H1 (cell line): Measurements from ENCODE around the gene EGR4. TPM values are rescaled to one million over a fixed set of nuclear protein-coding genes. Genes with fewer than 3 reads are reported as not detected.

ENCODE experiments used
- TBP ChIP-seq: IDR thresholded peaks from 2 replicates; pipeline ENCODE4 v1.6.1; 2011; ENCODE audit warnings: low read depth, low read length, improper control_type of control experiment
- polyA plus RNA-seq, 7 experiments: library from polyadenylated mRNA; depleted of rRNA in 3 of 7; stranded (reverse) in 5 of 7; unstranded in 2 of 7; fragments of >200 nt in 5 of 7; fragments of 200-250 nt in 2 of 7; gene quantifications; 1 replicate in 5 of 7; 2 replicates in 1 of 7; 4 replicates in 1 of 7; pipeline versions ENCODE4 v1.2.1 to v1.2.3, GENCODE V29; 2011 to 2013; ENCODE audit warnings: missing spikeins in 2 of 7, mixed read lengths in 2 of 7
- total RNA-seq: library from RNA; stranded (reverse); fragmentation: NEBNext Ultra II Directional; extraction: Animal tissue kit (Norgen Biotek cat#: 25700); gene quantifications from 2 replicates; pipeline ENCODE4 v1.2.1, GENCODE V29; 2021
- TF ChIP-seq, protein P1 (sequence below): fragments of 300-600 bp; sonication (generic); IDR thresholded peaks from 2 replicates; pipeline ENCODE4 v1.7.1; 2012; ENCODE audit warnings: low read length, moderate library complexity, mild to moderate bottlenecking, inconsistent platforms; ENCODE audit not compliant: insufficient replicate concordance
- TF ChIP-seq, protein P2 (sequence below), 3 experiments: IDR thresholded peaks; 1 replicate in 2 of 3; 2 replicates in 1 of 3; pipeline versions ENCODE4 v1.5.1 to v1.6.1; 2011; ENCODE audit warnings: low read length in 3 of 3, mild to moderate bottlenecking in 3 of 3, inconsistent platforms in 2 of 3, low read depth in 1 of 3, moderate library complexity in 1 of 3; ENCODE audit not compliant: insufficient read depth in 1 of 3; ENCODE audit errors: control extremely low read depth in 1 of 3

The EGR4 gene
- total and polyA plus RNA-seq, 2 of the 8 experiments (the other 6 are each of a cell fraction or from before 2014, with no cell fraction given): 0.20 TPM; not detected in 1

DNA sequence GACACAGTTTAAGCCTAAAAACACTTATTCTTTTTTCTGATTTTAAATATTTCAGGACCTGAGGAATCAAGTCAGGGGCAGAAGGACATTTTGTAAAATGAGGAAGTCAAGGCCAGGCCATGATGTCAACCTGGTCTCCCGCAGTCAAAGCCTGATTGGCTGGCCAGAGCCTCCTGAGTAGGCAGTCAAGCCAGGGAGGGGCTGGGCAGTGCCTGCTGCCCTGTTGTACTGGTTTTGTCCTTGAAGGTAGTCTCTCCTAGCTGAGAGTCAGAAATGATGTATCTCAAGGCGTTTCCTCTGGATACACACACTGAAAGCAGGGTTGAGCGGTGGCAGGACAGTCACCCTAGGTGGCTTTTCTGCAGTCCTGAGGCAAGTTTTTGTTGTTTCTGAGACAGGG lies 39.4 kb downstream of the EGR4 start (continued):
- TF ChIP-seq, protein P1, sequence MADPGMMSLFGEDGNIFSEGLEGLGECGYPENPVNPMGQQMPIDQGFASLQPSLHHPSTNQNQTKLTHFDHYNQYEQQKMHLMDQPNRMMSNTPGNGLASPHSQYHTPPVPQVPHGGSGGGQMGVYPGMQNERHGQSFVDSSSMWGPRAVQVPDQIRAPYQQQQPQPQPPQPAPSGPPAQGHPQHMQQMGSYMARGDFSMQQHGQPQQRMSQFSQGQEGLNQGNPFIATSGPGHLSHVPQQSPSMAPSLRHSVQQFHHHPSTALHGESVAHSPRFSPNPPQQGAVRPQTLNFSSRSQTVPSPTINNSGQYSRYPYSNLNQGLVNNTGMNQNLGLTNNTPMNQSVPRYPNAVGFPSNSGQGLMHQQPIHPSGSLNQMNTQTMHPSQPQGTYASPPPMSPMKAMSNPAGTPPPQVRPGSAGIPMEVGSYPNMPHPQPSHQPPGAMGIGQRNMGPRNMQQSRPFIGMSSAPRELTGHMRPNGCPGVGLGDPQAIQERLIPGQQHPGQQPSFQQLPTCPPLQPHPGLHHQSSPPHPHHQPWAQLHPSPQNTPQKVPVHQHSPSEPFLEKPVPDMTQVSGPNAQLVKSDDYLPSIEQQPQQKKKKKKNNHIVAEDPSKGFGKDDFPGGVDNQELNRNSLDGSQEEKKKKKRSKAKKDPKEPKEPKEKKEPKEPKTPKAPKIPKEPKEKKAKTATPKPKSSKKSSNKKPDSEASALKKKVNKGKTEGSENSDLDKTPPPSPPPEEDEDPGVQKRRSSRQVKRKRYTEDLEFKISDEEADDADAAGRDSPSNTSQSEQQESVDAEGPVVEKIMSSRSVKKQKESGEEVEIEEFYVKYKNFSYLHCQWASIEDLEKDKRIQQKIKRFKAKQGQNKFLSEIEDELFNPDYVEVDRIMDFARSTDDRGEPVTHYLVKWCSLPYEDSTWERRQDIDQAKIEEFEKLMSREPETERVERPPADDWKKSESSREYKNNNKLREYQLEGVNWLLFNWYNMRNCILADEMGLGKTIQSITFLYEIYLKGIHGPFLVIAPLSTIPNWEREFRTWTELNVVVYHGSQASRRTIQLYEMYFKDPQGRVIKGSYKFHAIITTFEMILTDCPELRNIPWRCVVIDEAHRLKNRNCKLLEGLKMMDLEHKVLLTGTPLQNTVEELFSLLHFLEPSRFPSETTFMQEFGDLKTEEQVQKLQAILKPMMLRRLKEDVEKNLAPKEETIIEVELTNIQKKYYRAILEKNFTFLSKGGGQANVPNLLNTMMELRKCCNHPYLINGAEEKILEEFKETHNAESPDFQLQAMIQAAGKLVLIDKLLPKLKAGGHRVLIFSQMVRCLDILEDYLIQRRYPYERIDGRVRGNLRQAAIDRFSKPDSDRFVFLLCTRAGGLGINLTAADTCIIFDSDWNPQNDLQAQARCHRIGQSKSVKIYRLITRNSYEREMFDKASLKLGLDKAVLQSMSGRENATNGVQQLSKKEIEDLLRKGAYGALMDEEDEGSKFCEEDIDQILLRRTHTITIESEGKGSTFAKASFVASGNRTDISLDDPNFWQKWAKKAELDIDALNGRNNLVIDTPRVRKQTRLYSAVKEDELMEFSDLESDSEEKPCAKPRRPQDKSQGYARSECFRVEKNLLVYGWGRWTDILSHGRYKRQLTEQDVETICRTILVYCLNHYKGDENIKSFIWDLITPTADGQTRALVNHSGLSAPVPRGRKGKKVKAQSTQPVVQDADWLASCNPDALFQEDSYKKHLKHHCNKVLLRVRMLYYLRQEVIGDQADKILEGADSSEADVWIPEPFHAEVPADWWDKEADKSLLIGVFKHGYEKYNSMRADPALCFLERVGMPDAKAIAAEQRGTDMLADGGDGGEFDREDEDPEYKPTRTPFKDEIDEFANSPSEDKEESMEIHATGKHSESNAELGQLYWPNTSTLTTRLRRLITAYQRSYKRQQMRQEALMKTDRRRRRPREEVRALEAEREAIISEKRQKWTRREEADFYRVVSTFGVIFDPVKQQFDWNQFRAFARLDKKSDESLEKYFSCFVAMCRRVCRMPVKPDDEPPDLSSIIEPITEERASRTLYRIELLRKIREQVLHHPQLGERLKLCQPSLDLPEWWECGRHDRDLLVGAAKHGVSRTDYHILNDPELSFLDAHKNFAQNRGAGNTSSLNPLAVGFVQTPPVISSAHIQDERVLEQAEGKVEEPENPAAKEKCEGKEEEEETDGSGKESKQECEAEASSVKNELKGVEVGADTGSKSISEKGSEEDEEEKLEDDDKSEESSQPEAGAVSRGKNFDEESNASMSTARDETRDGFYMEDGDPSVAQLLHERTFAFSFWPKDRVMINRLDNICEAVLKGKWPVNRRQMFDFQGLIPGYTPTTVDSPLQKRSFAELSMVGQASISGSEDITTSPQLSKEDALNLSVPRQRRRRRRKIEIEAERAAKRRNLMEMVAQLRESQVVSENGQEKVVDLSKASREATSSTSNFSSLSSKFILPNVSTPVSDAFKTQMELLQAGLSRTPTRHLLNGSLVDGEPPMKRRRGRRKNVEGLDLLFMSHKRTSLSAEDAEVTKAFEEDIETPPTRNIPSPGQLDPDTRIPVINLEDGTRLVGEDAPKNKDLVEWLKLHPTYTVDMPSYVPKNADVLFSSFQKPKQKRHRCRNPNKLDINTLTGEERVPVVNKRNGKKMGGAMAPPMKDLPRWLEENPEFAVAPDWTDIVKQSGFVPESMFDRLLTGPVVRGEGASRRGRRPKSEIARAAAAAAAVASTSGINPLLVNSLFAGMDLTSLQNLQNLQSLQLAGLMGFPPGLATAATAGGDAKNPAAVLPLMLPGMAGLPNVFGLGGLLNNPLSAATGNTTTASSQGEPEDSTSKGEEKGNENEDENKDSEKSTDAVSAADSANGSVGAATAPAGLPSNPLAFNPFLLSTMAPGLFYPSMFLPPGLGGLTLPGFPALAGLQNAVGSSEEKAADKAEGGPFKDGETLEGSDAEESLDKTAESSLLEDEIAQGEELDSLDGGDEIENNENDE: no peak
- TF ChIP-seq TBP: no peak
- TF ChIP-seq, protein P2, sequence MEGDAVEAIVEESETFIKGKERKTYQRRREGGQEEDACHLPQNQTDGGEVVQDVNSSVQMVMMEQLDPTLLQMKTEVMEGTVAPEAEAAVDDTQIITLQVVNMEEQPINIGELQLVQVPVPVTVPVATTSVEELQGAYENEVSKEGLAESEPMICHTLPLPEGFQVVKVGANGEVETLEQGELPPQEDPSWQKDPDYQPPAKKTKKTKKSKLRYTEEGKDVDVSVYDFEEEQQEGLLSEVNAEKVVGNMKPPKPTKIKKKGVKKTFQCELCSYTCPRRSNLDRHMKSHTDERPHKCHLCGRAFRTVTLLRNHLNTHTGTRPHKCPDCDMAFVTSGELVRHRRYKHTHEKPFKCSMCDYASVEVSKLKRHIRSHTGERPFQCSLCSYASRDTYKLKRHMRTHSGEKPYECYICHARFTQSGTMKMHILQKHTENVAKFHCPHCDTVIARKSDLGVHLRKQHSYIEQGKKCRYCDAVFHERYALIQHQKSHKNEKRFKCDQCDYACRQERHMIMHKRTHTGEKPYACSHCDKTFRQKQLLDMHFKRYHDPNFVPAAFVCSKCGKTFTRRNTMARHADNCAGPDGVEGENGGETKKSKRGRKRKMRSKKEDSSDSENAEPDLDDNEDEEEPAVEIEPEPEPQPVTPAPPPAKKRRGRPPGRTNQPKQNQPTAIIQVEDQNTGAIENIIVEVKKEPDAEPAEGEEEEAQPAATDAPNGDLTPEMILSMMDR (IDR thresholded peaks at IDR 0.05; ENCODE audit: control extremely low read depth in 1 of 3, insufficient read depth in 1 of 3, low read depth in 1 of 3, low read length in 3 of 3): no peak
- TF ChIP-seq, all 59 proteins: peak for 2
